GM18526 (cell line): Measurements from ENCODE around the gene STX19.

Experiments
- POLR2A ChIP-seq: IDR thresholded peaks from 3 replicates; pipeline ENCODE4 v1.6.1; 2011; ENCODE audit not compliant: insufficient read length; ENCODE audit errors: extremely low read depth

The STX19 gene

GRCh38 chr3:94028093-94028837, at the start of gene STX19:
Gene STX19, minus strand, starts transcription at chr3:94028597. Its CDS starts 13,328 bp downstream, at chr3:94015269.
- TF ChIP-seq POLR2A = no peak

- TF ChIP-seq POLR2A = no peak
Observed at GRCh38 chr3:94076055-94076454, 47.7 kb upstream of the STX19 start.

GRCh38 chr3:94071713-94072284, 43.4 kb upstream of the STX19 start:
- TF ChIP-seq POLR2A = no peak

GRCh38 chr3:94070341-94070911, 42.0 kb upstream of the STX19 start:
- no peak for TF ChIP-seq POLR2A

GRCh38 chr3:94069194-94069813, 40.9 kb upstream of the STX19 start:
- no peak for TF ChIP-seq POLR2A

- TF ChIP-seq POLR2A = no peak
Observed at GRCh38 chr3:94066506-94067500, 38.4 kb upstream of the STX19 start.

- TF ChIP-seq POLR2A = no peak
Observed at GRCh38 chr3:94065819-94066480, 37.6 kb upstream of the STX19 start.

- TF ChIP-seq POLR2A = no peak
Observed at GRCh38 chr3:94065122-94065521, 36.7 kb upstream of the STX19 start.

GRCh38 chr3:94064243-94064860, 36.0 kb upstream of the STX19 start:
- no peak for TF ChIP-seq POLR2A

- no peak for TF ChIP-seq POLR2A
Observed at GRCh38 chr3:94063496-94064119, 35.2 kb upstream of the STX19 start.

- TF ChIP-seq POLR2A = peak; percentile 53
Observed at GRCh38 chr3:94062513-94063404, 34.4 kb upstream of the STX19 start, which contains the start of the genes DHFR2 and NSUN3. Gene DHFR2, minus strand, starts transcription at chr3:94062916. Its CDS starts 1,405 bp downstream, at chr3:94061511. Gene NSUN3, plus strand, starts transcription at chr3:94063061. Its CDS starts 66 bp downstream, at chr3:94063127.

GRCh38 chr3:94061297-94061696, 32.9 kb upstream of the STX19 start:
- no peak for TF ChIP-seq POLR2A
